HepG2 (cell line): ENCODE results near the gene NMNAT3. TPM values are rescaled to one million over a fixed set of nuclear protein-coding genes. Genes with fewer than 3 reads are reported as not detected.

Experiments used
- ATAC-seq: fragments of 200-7000 bp; cut with Tn5 transposase; 3 replicates; pipeline ENCODE4 v1.9.1; 2020; ENCODE audit warnings: mild to moderate bottlenecking, moderate library complexity
- BruUV-seq: library from RNA; stranded (reverse); fragments of 400-500 nt; replicated peaks from 2 replicates; lab custom pipeline; 2021; lab: Mats Ljungman, UMichigan
- CTCF ChIA-PET: fragments of 300-600 bp; formaldehyde crosslinking; extraction: SDS; loops from one replicate; lab custom pipeline; 2021; ENCODE audit warnings: low total read pairs, inconsistent platforms, low intra/inter-chr PET ratio; lab: Yijun Ruan, JAX
- POLR2A ChIA-PET: fragments of 350-600 bp; sonication (Branson Sonifier 250); formaldehyde crosslinking; loops from one replicate; lab custom pipeline; 2020; ENCODE audit warnings: antibody characterized with exemption, inconsistent platforms; lab: Yijun Ruan, JAX
- DNase-seq: peaks from one replicate; pipeline ENCODE4 v3.0.0-alpha.2; 2015; ENCODE audit warnings: low spot score
- FAIRE-seq: peaks from 3 replicates; lab custom pipeline; 2011; peaks lifted over from hg19 to GRCh38; lab: Jason Lieb, UNC
- H2AFZ ChIP-seq: one replicate; pipeline ENCODE4 v1.6.1; 2011; ENCODE audit warnings: low read length, inconsistent platforms
- H3K27ac ChIP-seq: fragments of 300-600 bp; 3 replicates; pipeline ENCODE4 v1.8.0; 2011; ENCODE audit warnings: mixed run types, mild to moderate bottlenecking, mixed read lengths, low read length, inconsistent platforms; ENCODE audit not compliant: insufficient read depth; ENCODE audit errors: extremely low read length
- H3K27me3 ChIP-seq, 2 experiments: fragments of 200-600 bp in 1 of 2; 2 replicates in 1 of 2; 3 replicates in 1 of 2; pipeline versions ENCODE4 v1.6.0 to v1.8.0; 2011; ENCODE audit warnings: low read length in 2 of 2, mild to moderate bottlenecking in 2 of 2, moderate library complexity in 2 of 2, inconsistent platforms in 1 of 2; ENCODE audit not compliant: insufficient read depth in 2 of 2, control insufficient read depth in 1 of 2
- H3K36me3 ChIP-seq, 2 experiments: fragments of 200-600 bp in 1 of 2; replicated peaks in 1 of 2; 2 replicates in 1 of 2; 3 replicates in 1 of 2; pipeline versions ENCODE4 v1.5.1 to v1.8.0; 2011; ENCODE audit warnings: low read length in 2 of 2, inconsistent platforms in 1 of 2; ENCODE audit not compliant: insufficient read depth in 2 of 2, control insufficient read depth in 1 of 2
- H3K4me1 ChIP-seq: 2 replicates; pipeline ENCODE4 v1.5.1; 2012; ENCODE audit warnings: low read length, inconsistent platforms; ENCODE audit not compliant: insufficient read depth
- H3K4me2 ChIP-seq: 2 replicates; pipeline ENCODE4 v1.6.0; 2011; ENCODE audit warnings: low read depth, low read length, inconsistent platforms
- H3K4me3 ChIP-seq, 3 experiments: fragments of 200-600 bp in 1 of 3; sonication (generic), shearing (Covaris generic) in 1 of 3; replicated peaks in 1 of 3; 2 replicates each; pipeline ENCODE4 v1.5.1; 2011 to 2016; ENCODE audit warnings: low read length in 3 of 3, inconsistent platforms in 2 of 3, low read depth in 2 of 3, mild to moderate bottlenecking in 2 of 3, control low read depth in 1 of 3, mixed read lengths in 1 of 3; ENCODE audit not compliant: insufficient read depth in 1 of 3
- H3K79me2 ChIP-seq: one replicate; pipeline ENCODE4 v1.6.1; 2011; ENCODE audit warnings: low read length, inconsistent platforms; ENCODE audit not compliant: insufficient read depth
- H3K9ac ChIP-seq: 2 replicates; pipeline ENCODE4 v1.6.0; 2011; ENCODE audit warnings: mild to moderate bottlenecking, low read depth, low read length, inconsistent platforms; ENCODE audit not compliant: insufficient read depth
- H3K9me3 ChIP-seq: 2 replicates; pipeline ENCODE4 v1.5.1; 2012; ENCODE audit warnings: mild to moderate bottlenecking, low read length
- H4K20me1 ChIP-seq: 2 replicates; pipeline ENCODE4 v1.6.0; 2011; ENCODE audit warnings: inconsistent platforms, mild to moderate bottlenecking, low read length, moderate library complexity; ENCODE audit not compliant: insufficient read depth
- ASH2L ChIP-seq: fragments of 300-600, 200-600 bp; sonication (generic); IDR thresholded peaks from 2 replicates; pipeline ENCODE4 v1.7.0; 2017; ENCODE audit warnings: low read depth, mild to moderate bottlenecking, moderate library complexity, mixed read lengths, low read length; ENCODE audit not compliant: insufficient read length
- HCFC1 ChIP-seq: fragments of 150-350 bp; IDR thresholded peaks from 2 replicates; pipeline ENCODE4 v1.6.1; 2014; ENCODE audit warnings: low read depth, low read length
- HNRNPUL1 ChIP-seq: fragments of 200-400 bp; formaldehyde crosslinking; IDR thresholded peaks from 2 replicates; pipeline ENCODE4 v1.6.1; 2017; ENCODE audit warnings: low read depth, mild to moderate bottlenecking, low read length, moderate library complexity
- KAT2B ChIP-seq: fragments of 150-350 bp; IDR thresholded peaks from 2 replicates; pipeline ENCODE4 v1.6.1; 2014; ENCODE audit warnings: low read depth, low read length, borderline replicate concordance
- KLF12 ChIP-seq: sonication (generic); formaldehyde crosslinking; IDR thresholded peaks from 2 replicates; pipeline ENCODE4 v1.4.0; 2020; ENCODE audit warnings: missing genetic modification reagents, borderline replicate concordance
- KLF15 ChIP-seq: sonication (generic); formaldehyde crosslinking; IDR thresholded peaks from 2 replicates; pipeline ENCODE4 v1.8.1; 2023; ENCODE audit warnings: borderline replicate concordance, mild to moderate bottlenecking, inconsistent platforms, missing genetic modification reagents, mixed read lengths
- NFIB ChIP-seq: sonication (generic); formaldehyde crosslinking; IDR thresholded peaks from 2 replicates; pipeline ENCODE4 v1.9.0; 2021; ENCODE audit warnings: missing genetic modification reagents, mild to moderate bottlenecking, borderline replicate concordance
- REXO4 ChIP-seq: sonication (generic); formaldehyde crosslinking; IDR thresholded peaks from 2 replicates; pipeline ENCODE4 v1.8.0; 2022; ENCODE audit warnings: missing genetic modification reagents, mild to moderate bottlenecking, borderline replicate concordance
- ZFP90 ChIP-seq: sonication (generic); formaldehyde crosslinking; IDR thresholded peaks from 2 replicates; pipeline ENCODE4 v1.8.0; 2022; ENCODE audit warnings: missing genetic modification reagents, mild to moderate bottlenecking, inconsistent platforms, borderline replicate concordance
- ZMYM2 ChIP-seq: sonication (generic); formaldehyde crosslinking; IDR thresholded peaks from 2 replicates; pipeline ENCODE4 v1.8.0; 2022; ENCODE audit warnings: mild to moderate bottlenecking, missing genetic modification reagents
- ZSCAN22 ChIP-seq: sonication (generic); formaldehyde crosslinking; IDR thresholded peaks from 2 replicates; pipeline ENCODE4 v1.4.0; 2020; ENCODE audit warnings: mild to moderate bottlenecking, missing genetic modification reagents
- WGBS: methylation state at CpG from one replicate; pipeline ENCODE4 v1.1.6; 2017; ENCODE audit warnings: low lambda C conversion rate; 5-methylcytosine and 5-hydroxymethylcytosine counted together
- in situ Hi-C: cut with HindIII; loops from 2 replicates; pipeline ENCODE4 v1.10.0; 2017; ENCODE audit warnings: low pct_unique_long_range_greater_than_20kb; ENCODE audit not compliant: extremely low pct_ligation_motif_present
- intact Hi-C: fragments of 100-400 bp; cut with micrococcal nuclease; formaldehyde crosslinking; loops from one replicate; pipeline ENCODE4 v1.10.0; 2022; ENCODE audit not compliant: unreplicated experiment
- polyA plus RNA-seq, 8 experiments: library from polyadenylated mRNA; depleted of rRNA in 3 of 8; stranded (reverse) in 7 of 8; unstranded in 1 of 8; fragments of >200 nt; fragmentation: Illumina TruSeq in 4 of 8; extraction: Trizol in 4 of 8; gene quantifications; 2 replicates each; pipeline versions ENCODE4 v1.2.1 to v1.2.3, GENCODE V29; 2011 to 2016; ENCODE audit warnings: low read depth in 4 of 8, missing spikeins in 1 of 8, mixed read lengths in 1 of 8; ENCODE audit not compliant: insufficient read depth in 1 of 8
- total RNA-seq, 5 experiments: library from RNA; depleted of rRNA; stranded (reverse); fragments of >200 nt; fragmentation: Illumina TruSeq; extraction: Trizol; gene quantifications; 2 replicates each; pipeline ENCODE4 v1.2.3, GENCODE V29; 2016; ENCODE audit warnings: low read depth in 1 of 5
- TF ChIP-seq, protein P1 (sequence below): IDR thresholded peaks from 2 replicates; pipeline ENCODE4 v1.6.1; 2016; ENCODE audit warnings: mild to moderate bottlenecking
- TF ChIP-seq, protein P2 (sequence below): sonication (generic); formaldehyde crosslinking; IDR thresholded peaks from 2 replicates; pipeline ENCODE4 v1.8.0; 2022; ENCODE audit warnings: missing genetic modification reagents, low read depth, mild to moderate bottlenecking, borderline replicate concordance
- TF ChIP-seq, protein P3 (sequence below): sonication (generic); formaldehyde crosslinking; conservative IDR thresholded peaks from 2 replicates; pipeline ENCODE4 v1.4.0; 2020; ENCODE audit warnings: missing genetic modification reagents
- TF ChIP-seq, protein P4 (sequence below): sonication (generic); formaldehyde crosslinking; IDR thresholded peaks from 2 replicates; pipeline ENCODE4 v1.4.0; 2020; ENCODE audit warnings: missing genetic modification reagents; ENCODE audit errors: not compliant biosample characterization
- TF ChIP-seq, protein P5 (sequence below): sonication (generic); formaldehyde crosslinking; IDR thresholded peaks from 2 replicates; pipeline ENCODE4 v1.4.0; 2020; ENCODE audit warnings: missing genetic modification reagents

The NMNAT3 gene
- total and polyA plus RNA-seq, 2 of the 13 experiments (the other 11 are each of a cell fraction or from before 2014, with no cell fraction given) = 6.1 to 7.0 TPM

DNA sequence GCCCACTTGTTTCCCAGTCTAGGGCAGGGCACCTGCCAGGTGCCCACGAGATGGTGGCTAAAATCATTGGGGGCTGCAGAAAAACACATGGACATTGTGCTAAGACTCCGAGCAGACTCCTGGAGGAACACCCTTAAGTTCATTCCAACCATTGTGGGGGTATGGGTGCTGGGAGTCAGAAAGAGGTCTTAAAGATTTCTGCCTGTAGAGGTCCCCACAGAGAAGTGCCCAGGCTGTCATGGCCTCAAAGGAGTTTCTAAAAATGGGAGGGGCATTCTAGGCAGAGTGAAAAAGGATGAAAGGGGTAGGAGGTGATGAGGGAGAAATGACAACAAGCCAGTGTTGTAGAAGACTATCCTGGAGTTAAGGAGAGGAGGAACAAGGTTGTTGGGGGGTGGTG lies 155.4 kb downstream of the NMNAT3 start:
- Histone ChIP-seq H3K9ac (no peak overlapping the region), H3K9me3 (no peaks in the 10 kb centered on the region), H3K4me2 (no peak overlapping the region), H3K79me2 (no peaks in the 10 kb centered on the region), H4K20me1 (no peaks in the 10 kb centered on the region), H3K36me3 (no peaks in the 10 kb centered on the region), H3K27me3 (no peaks in the 10 kb centered on the region), H3K4me3 (no peak overlapping the region), H2AFZ (no peak overlapping the region), H3K4me1 (no peaks in the 10 kb centered on the region), H3K27ac (no peak overlapping the region)
- ChIA-PET CTCF (no interaction called here), POLR2A (no interaction called here)
- DNase-seq = no peak
- ATAC-seq = no peak
- intact Hi-C loops = no loop called here
- no peak for FAIRE-seq
- in situ Hi-C loops = no loop called here
- 5% methylated on average over 2 of the region's 2 CpGs for WGBS
- BruUV-seq = no TSS peak
- TF ChIP-seq ZMYM2 (CRISPR knock-in tag) = no peak
- no peak for TF ChIP-seq KAT2B
- TF ChIP-seq HNRNPUL1 = no peak
- TF ChIP-seq, protein P1, sequence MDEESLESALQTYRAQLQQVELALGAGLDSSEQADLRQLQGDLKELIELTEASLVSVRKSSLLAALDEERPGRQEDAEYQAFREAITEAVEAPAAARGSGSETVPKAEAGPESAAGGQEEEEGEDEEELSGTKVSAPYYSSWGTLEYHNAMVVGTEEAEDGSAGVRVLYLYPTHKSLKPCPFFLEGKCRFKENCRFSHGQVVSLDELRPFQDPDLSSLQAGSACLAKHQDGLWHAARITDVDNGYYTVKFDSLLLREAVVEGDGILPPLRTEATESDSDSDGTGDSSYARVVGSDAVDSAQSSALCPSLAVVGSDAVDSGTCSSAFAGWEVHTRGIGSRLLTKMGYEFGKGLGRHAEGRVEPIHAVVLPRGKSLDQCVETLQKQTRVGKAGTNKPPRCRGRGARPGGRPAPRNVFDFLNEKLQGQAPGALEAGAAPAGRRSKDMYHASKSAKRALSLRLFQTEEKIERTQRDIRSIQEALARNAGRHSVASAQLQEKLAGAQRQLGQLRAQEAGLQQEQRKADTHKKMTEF = no peak
- no peak for TF ChIP-seq ZSCAN22 (CRISPR knock-in tag)
- TF ChIP-seq KLF12 = no peak
- no peak for TF ChIP-seq KLF15 (CRISPR knock-in tag)
- TF ChIP-seq, protein P2, sequence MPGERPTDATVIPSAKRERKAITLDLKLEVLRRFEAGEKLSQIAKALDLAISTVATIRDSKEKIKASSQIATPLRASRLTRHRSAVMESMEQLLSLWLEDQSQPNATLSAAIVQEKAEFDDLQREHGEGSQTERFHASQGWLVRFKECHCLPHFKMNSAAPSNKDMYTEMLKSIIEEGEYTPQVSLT (CRISPR knock-in tag) = no peak
- no peak for TF ChIP-seq ZFP90
- TF ChIP-seq, protein P3, sequence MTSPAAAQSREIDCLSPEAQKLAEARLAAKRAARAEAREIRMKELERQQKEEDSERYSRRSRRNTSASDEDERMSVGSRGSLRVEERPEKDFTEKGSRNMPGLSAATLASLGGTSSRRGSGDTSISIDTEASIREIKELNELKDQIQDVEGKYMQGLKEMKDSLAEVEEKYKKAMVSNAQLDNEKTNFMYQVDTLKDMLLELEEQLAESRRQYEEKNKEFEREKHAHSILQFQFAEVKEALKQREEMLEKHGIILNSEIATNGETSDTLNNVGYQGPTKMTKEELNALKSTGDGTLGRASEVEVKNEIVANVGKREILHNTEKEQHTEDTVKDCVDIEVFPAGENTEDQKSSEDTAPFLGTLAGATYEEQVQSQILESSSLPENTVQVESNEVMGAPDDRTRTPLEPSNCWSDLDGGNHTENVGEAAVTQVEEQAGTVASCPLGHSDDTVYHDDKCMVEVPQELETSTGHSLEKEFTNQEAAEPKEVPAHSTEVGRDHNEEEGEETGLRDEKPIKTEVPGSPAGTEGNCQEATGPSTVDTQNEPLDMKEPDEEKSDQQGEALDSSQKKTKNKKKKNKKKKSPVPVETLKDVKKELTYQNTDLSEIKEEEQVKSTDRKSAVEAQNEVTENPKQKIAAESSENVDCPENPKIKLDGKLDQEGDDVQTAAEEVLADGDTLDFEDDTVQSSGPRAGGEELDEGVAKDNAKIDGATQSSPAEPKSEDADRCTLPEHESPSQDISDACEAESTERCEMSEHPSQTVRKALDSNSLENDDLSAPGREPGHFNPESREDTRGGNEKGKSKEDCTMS = no peak
- TF ChIP-seq, protein P4, sequence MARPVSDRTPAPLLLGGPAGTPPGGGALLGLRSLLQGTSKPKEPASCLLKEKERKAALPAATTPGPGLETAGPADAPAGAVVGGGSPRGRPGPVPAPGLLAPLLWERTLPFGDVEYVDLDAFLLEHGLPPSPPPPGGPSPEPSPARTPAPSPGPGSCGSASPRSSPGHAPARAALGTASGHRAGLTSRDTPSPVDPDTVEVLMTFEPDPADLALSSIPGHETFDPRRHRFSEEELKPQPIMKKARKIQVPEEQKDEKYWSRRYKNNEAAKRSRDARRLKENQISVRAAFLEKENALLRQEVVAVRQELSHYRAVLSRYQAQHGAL (CRISPR knock-in tag) = no peak
- TF ChIP-seq HCFC1 = no peak
- TF ChIP-seq NFIB (CRISPR knock-in tag) = no peak
- TF ChIP-seq REXO4 = no peak
- TF ChIP-seq, protein P5, sequence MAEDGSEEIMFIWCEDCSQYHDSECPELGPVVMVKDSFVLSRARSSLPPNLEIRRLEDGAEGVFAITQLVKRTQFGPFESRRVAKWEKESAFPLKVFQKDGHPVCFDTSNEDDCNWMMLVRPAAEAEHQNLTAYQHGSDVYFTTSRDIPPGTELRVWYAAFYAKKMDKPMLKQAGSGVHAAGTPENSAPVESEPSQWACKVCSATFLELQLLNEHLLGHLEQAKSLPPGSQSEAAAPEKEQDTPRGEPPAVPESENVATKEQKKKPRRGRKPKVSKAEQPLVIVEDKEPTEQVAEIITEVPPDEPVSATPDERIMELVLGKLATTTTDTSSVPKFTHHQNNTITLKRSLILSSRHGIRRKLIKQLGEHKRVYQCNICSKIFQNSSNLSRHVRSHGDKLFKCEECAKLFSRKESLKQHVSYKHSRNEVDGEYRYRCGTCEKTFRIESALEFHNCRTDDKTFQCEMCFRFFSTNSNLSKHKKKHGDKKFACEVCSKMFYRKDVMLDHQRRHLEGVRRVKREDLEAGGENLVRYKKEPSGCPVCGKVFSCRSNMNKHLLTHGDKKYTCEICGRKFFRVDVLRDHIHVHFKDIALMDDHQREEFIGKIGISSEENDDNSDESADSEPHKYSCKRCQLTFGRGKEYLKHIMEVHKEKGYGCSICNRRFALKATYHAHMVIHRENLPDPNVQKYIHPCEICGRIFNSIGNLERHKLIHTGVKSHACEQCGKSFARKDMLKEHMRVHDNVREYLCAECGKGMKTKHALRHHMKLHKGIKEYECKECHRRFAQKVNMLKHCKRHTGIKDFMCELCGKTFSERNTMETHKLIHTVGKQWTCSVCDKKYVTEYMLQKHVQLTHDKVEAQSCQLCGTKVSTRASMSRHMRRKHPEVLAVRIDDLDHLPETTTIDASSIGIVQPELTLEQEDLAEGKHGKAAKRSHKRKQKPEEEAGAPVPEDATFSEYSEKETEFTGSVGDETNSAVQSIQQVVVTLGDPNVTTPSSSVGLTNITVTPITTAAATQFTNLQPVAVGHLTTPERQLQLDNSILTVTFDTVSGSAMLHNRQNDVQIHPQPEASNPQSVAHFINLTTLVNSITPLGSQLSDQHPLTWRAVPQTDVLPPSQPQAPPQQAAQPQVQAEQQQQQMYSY (CRISPR knock-in tag) = no peak
- no peak for TF ChIP-seq ASH2L
